GM21576 (cell line): ENCODE data around the gene PPP1R14B.

Source experiments
- ATAC-seq: cut with Tn5 transposase; IDR thresholded peaks from one replicate; pipeline ENCODE4 v1.9.1; 2021; ENCODE audit warnings: mild to moderate bottlenecking, moderate library complexity; ENCODE audit not compliant: unreplicated experiment

Gene PPP1R14B

DNA sequence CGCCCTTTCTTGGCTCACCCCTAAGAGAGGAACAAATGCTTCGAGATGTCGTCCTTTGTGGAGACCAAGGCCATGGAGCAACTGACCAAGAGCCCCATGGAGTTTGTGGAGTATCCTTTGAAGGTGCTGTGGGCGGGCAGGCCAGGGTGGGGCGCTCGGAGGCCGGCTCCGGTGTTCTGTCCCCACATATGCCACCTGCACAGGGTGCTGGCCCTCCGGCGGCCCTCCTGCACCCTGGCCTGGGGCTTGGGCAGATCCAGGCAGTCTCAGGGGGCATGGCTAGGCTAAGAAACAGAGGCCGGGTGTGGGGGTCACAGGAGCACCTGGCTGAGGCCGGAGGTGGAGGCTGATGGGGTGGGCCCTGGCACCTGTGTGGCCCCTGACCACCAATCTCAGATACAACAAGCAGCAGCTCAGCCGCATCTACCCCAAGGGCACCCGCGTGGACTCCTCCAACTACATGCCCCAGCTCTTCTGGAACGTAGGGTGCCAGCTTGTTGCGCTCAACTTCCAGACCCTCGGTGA lies 14.9 kb upstream of the PPP1R14B start:
- ATAC-seq, result no peak

DNA sequence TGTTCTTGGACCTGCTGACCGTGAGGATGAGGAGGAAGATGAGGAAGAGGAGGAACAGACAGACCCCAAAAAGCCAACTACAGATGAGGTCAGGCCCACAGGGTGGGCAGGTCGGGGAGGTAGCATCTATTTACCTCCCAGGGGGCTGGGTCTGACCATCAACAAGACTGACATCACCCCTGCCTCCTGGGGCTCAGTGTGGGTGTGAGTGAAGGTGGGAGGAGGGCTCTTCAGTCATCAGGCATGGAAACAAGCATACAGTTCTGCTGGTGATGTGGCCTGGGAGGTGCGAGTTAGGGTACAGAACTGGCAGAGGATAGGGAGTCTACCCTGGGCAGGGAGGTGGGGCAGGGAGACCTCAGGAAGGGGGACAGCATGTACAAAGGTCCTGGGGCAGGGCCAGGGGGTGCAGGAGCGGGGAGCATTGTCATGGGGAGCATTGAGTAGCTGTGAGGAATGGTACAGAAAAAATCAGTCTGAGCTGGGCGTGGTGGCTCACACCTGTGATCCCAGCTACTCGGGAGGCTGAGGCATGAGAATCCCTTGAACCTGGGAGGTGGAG lies 13.5 kb upstream of the PPP1R14B start:
- ATAC-seq, result no peak

- no peak for ATAC-seq
These were observed 12.9 kb upstream of the PPP1R14B start for GRCh38 chr11:64259533-64260067.

GRCh38 chr11:64258946-64259532 lies 12.3 kb upstream of the PPP1R14B start:
- ATAC-seq, result no peak

GRCh38 chr11:64258356-64258755 lies 11.6 kb upstream of the PPP1R14B start:
- no peak for ATAC-seq

- no peak for ATAC-seq
These were observed 9.6 kb upstream of the PPP1R14B start for GRCh38 chr11:64256300-64256699.

DNA sequence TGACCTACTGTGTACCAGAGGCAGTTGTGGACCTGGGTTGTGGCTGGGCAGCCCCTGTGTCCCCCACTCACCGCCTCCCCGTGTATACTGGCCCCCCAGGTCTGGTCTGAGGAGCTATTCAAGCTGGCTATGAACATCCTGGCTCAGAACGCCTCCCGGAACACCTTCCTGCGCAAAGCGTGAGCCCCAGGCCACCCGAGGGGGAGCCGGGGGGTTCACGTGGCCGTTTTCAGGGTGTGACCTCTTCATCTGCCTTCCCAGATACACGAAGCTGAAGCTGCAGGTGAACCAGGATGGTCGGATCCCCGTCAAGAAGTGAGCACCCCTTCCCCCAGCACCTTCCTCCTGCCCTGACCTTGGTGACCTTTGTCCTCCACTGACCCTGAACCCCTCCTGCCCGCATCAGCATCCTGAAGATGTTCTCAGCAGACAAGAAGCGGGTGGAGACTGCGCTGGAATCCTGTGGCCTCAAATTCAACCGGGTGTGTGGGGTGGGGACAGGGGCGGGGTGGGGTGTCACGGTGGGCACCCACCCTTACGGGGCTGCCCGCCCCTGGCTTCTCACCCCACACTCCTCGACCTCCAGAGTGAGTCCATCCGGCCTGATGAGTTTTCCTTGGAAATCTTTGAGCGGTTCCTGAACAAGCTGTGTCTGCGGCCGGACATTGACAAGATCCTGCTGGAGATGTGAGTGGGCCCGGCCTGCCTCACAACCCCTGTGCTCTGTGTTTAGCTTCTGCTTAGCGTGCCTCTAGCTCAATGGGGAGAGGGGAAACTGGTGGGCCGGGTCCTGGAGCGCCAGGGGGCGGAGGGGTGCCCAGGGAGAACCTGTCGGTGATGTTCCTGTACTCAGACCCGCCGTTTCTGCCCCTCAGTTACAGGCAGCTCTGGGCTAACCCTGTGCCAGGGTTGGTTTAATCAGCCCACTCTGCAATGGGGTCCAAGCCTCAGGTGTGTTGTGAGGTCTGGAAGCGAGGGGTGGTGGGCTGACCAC lies 8.7 kb upstream of the PPP1R14B start:
- ATAC-seq, result no peak

GRCh38 chr11:64254326-64254725 lies 7.6 kb upstream of the PPP1R14B start:
- no peak for ATAC-seq

DNA sequence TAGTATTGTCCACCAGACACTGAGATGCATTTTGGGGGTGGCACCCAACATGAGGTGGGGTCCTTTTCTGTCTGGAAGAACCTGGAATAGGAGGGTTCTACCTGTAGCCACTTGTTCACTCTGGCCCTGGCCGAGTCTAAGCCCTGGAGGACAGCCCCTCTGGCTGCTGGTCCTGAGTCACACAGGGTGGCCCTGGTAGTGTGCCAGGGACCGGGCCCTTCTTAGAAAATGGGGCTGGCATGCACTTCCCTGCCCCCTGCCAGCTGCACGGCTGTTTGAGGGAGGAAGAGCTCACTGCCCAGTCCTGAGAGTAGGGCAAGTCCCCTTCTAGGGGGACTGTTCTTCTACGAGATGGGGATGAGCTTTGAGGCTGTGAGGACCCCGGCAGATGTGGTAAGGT lies 6.7 kb upstream of the PPP1R14B start:
- ATAC-seq, result no peak

- ATAC-seq, result no peak
These were observed 6.3 kb upstream of the PPP1R14B start for GRCh38 chr11:64253043-64253442.

DNA sequence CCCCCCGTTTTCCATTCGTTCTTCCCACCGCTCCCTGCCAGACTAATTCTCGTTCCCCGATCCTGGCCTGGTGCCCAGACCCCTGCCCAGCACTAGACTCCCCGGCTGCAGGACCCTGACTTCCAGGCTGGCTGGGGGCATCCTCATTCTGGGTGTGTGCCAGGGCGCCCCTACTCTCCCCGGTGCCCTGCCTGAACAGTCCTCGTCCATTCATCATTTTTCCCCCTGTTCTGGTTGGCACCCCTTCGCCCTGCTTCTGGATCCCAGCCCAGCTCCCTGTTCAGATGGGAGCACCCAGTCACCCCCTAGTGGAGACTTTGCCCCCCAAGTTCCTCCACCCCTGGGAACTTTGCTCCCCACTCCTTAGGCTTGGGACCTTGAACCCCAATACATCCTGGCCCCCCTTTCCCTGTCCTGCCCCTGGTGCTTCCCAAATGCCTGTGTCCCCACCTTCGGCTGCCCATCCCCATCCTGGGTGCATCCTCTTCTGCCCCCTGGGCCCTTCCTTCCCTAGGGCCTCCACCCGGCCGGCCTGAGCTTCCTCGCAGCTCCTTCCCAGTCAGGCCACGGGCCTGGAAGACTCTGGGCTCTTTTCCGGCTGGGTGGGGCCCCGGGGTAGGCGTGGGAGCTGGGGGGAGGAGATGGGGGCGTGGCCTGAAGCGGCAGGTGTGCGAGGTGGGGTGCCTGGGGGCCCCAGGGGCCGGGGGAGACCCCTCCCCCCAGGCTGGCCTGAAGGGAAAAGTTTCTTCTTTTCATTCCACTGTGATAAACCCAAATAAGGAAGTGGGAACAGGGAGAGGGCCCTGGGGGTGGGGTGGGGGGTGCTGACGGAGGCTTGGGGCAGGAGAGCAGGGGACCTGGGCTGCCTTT lies 5.5 kb upstream of the PPP1R14B start:
- no peak for ATAC-seq

- no peak for ATAC-seq
These were observed 4.9 kb upstream of the PPP1R14B start for GRCh38 chr11:64251753-64252002.

- peak; percentile 41 for ATAC-seq
These were observed 4.4 kb upstream of the PPP1R14B start, which contains the start of gene PLCB3 for GRCh38 chr11:64251016-64251752. Gene PLCB3, plus strand, starts transcription at chr11:64251530. Its CDS starts 120 bp downstream, at chr11:64251650.

GRCh38 chr11:64250415-64251015 lies 3.8 kb upstream of the PPP1R14B start:
- no peak for ATAC-seq

GRCh38 chr11:64249563-64250414 lies 3.0 kb upstream of the PPP1R14B start:
- ATAC-seq, result no peak

- ATAC-seq, result no peak
These were observed 2.3 kb upstream of the PPP1R14B start for GRCh38 chr11:64249038-64249437.

DNA sequence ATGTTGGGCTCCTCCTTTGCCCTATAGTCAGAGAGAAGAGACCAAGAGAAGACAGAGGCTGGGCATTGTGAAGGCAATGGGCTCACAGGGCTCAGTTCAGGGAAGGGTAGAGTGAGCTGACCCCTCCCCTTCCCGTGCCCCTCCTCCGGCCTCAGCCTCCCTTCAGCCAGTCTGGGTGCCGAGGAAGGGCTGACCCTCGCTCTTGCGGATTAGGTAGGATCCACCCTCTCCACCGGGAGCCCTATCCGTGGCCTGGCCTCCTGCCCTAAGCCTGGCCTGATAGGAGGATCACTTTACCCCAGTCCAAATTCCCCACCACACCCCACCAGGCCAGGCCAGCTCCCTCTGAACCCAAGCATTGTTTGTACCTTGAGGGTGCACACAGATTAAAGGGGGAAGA lies 1.8 kb upstream of the PPP1R14B start:
- ATAC-seq, result no peak

GRCh38 chr11:64247729-64248531 lies 1.2 kb upstream of the PPP1R14B start:
- no peak for ATAC-seq
